ENCODE measurements around the gene COL4A2. TPM values are rescaled to one million over a fixed set of nuclear protein-coding genes. Genes with fewer than 3 reads are reported as not detected.
A peak's percentile ranks its signal among the peaks of the same experiment; 100 is the strongest.

COL4A2 gene
- total RNA-seq, 4 donors from 2014 or later = 75.1 to 322 (median 115) TPM

GRCh38 chr13:110361365-110361911, 54.4 kb downstream of the COL4A2 start:
- in situ Hi-C loops (cut with MboI; ENCODE audit: low pct_ligation_motif_present in 1 of 4, low pct_unique_long_range_greater_than_20kb in 1 of 4, low sequenced_read_pairs in 3 of 4) (no loop called here), intact Hi-C loops (cut with DNase I; ENCODE audit: low total_unique reads) (no loop called here)
- no peaks in the 10 kb centered on the region for H3K9me3 ChIP-seq
- peaks cover 6 to 31% (median 15%) of the 10 kb centered on the region in 4 donors for H3K4me1 ChIP-seq
- WGBS, 2 donors (ENCODE audit: low coverage in 1 of 2) = 32 to 46% methylated on average over 6 to 10 of the region's 10 CpGs
- peak; percentile 50 for DNase-seq
- H3K36me3 ChIP-seq = no peaks in the 10 kb centered on the region
- TF ChIP-seq POLR2AphosphoS5 (IDR thresholded peaks at IDR 0.05) = peak; percentile 42 to 76 (median 50)
- TF ChIP-seq EP300 (IDR thresholded peaks at IDR 0.05; ENCODE audit: low read depth) = peak; percentile 67
- no peak for TF ChIP-seq POLR2A (IDR thresholded peaks at IDR 0.05)
- no peak overlapping the region for H3K4me3 ChIP-seq
- H3K27ac ChIP-seq = peak overlapping the region; percentile 62 to 84 (median 81)
- no peaks in the 10 kb centered on the region for H3K27me3 ChIP-seq

GRCh38 chr13:110363010-110363409, 55.9 kb downstream of the COL4A2 start:
- TF ChIP-seq POLR2A (IDR thresholded peaks at IDR 0.05) = no peak
- peak in 2 of 5 experiments; percentile 11 to 23 for TF ChIP-seq CTCF (IDR thresholded peaks at IDR 0.05)
- no peak for TF ChIP-seq EP300 (IDR thresholded peaks at IDR 0.05; ENCODE audit: low read depth)
- TF ChIP-seq POLR2AphosphoS5 (IDR thresholded peaks at IDR 0.05) = no peak
- intact Hi-C loops (cut with DNase I; ENCODE audit: low total_unique reads) (no loop called here), in situ Hi-C loops (cut with MboI; ENCODE audit: low pct_ligation_motif_present in 1 of 4, low pct_unique_long_range_greater_than_20kb in 1 of 4, low sequenced_read_pairs in 3 of 4) (no loop called here)
- 20 to 68% methylated on average over 1 to 8 of the region's 8 CpGs for WGBS, 2 donors (ENCODE audit: low coverage in 1 of 2)
- DNase-seq = no peak
- Histone ChIP-seq H3K27me3 (no peaks in the 10 kb centered on the region), H3K27ac (peak overlapping the region; percentile 62 to 84 (median 81)), H3K4me1 (peaks cover 6 to 31% (median 15%) of the 10 kb centered on the region in 4 donors), H3K36me3 (no peaks in the 10 kb centered on the region), H3K4me3 (no peak overlapping the region), H3K9me3 (no peaks in the 10 kb centered on the region)

GRCh38 chr13:110364081-110364480, 57.0 kb downstream of the COL4A2 start:
- WGBS, 2 donors (ENCODE audit: low coverage in 1 of 2) = 59 to 64% methylated on average over 5 of the region's 5 CpGs
- Histone ChIP-seq H3K27me3 (no peaks in the 10 kb centered on the region), H3K36me3 (no peaks in the 10 kb centered on the region), H3K27ac (peak overlapping the region; percentile 62 to 84 (median 81)), H3K4me3 (no peak overlapping the region), H3K4me1 (peaks cover 6 to 31% (median 15%) of the 10 kb centered on the region in 4 donors), H3K9me3 (no peaks in the 10 kb centered on the region)
- in situ Hi-C loops (cut with MboI; ENCODE audit: low pct_ligation_motif_present in 1 of 4, low pct_unique_long_range_greater_than_20kb in 1 of 4, low sequenced_read_pairs in 3 of 4) (no loop called here), intact Hi-C loops (cut with DNase I; ENCODE audit: low total_unique reads) (no loop called here)
- TF ChIP-seq POLR2AphosphoS5 (IDR thresholded peaks at IDR 0.05) (no peak), POLR2A (IDR thresholded peaks at IDR 0.05) (no peak), CTCF (IDR thresholded peaks at IDR 0.05) (no peak), EP300 (IDR thresholded peaks at IDR 0.05; ENCODE audit: low read depth) (no peak)
- no peak for DNase-seq

GRCh38 chr13:110365876-110366275, 58.8 kb downstream of the COL4A2 start:
- Histone ChIP-seq H3K9me3 (no peaks in the 10 kb centered on the region), H3K27me3 (no peaks in the 10 kb centered on the region), H3K4me1 (peaks cover 6 to 16% (median 12%) of the 10 kb centered on the region in 4 donors), H3K36me3 (no peaks in the 10 kb centered on the region), H3K27ac (peak overlapping the region; percentile 35 to 84 (median 81)), H3K4me3 (no peak overlapping the region)
- in situ Hi-C loops (cut with MboI; ENCODE audit: low pct_ligation_motif_present in 1 of 4, low pct_unique_long_range_greater_than_20kb in 1 of 4, low sequenced_read_pairs in 3 of 4) (no loop called here), intact Hi-C loops (cut with DNase I; ENCODE audit: low total_unique reads) (no loop called here)
- no peak for TF ChIP-seq CTCF (IDR thresholded peaks at IDR 0.05)
- no peak for TF ChIP-seq EP300 (IDR thresholded peaks at IDR 0.05; ENCODE audit: low read depth)
- no peak for TF ChIP-seq POLR2AphosphoS5 (IDR thresholded peaks at IDR 0.05)
- TF ChIP-seq POLR2A (IDR thresholded peaks at IDR 0.05) = no peak
- 70 to 74% methylated on average over 3 of the region's 3 CpGs for WGBS, 2 donors (ENCODE audit: low coverage in 1 of 2)
- no peak for DNase-seq

Data from transverse colon (tissue), 4 donors.